Neural cell (in vitro differentiated cells): ENCODE results near the gene FAM124B. TPM values are rescaled to one million over a fixed set of nuclear protein-coding genes. Genes with fewer than 3 reads are reported as not detected.

Experiments used
- polyA plus RNA-seq: library from polyadenylated mRNA; depleted of rRNA; stranded (reverse); fragments of >200 nt; gene quantifications from 2 replicates; pipeline ENCODE4 v1.2.3, GENCODE V29; 2014

FAM124B gene
- polyA plus RNA-seq, 1 donor from 2014 or later = not detected

Other genes starting within 250 kb of the FAM124B start
- gene CUL3, start 183.3 kb upstream of the FAM124B start, polyA plus RNA-seq = 47.3 and 53.9 TPM in 2 replicates